Subcutaneous abdominal adipose tissue (tissue), 5 donors: Measurements from ENCODE around the gene MAGEA11.
"Not testable (repeated sequence)": the region's sequence is repeated elsewhere in the genome, so short reads cannot be mapped to it uniquely, and the experiment has no call there.

Experiments used
- H3K27ac ChIP-seq: one replicate; pipeline ENCODE4 v1.7.0; 2013; ENCODE audit warnings: low read depth, mild to moderate bottlenecking, inconsistent platforms, low read length, moderate library complexity
- H3K27me3 ChIP-seq, 5 donors: one replicate each; pipeline ENCODE4 v1.7.0; 2013; ENCODE audit warnings: low read length in 5 of 5, inconsistent platforms in 1 of 5; ENCODE audit not compliant: control insufficient read depth in 5 of 5, insufficient read depth in 4 of 5
- H3K36me3 ChIP-seq, 5 donors: one replicate each; pipeline ENCODE4 v1.7.0; 2013; ENCODE audit warnings: low read length in 5 of 5; ENCODE audit not compliant: control insufficient read depth in 5 of 5, insufficient read depth in 5 of 5
- H3K4me1 ChIP-seq, 5 donors: one replicate each; pipeline ENCODE4 v1.7.0; 2013; ENCODE audit warnings: low read length in 5 of 5, mild to moderate bottlenecking in 3 of 5, moderate library complexity in 1 of 5; ENCODE audit not compliant: control insufficient read depth in 5 of 5, insufficient read depth in 5 of 5
- H3K4me3 ChIP-seq, 5 donors: one replicate each; pipeline ENCODE4 v1.7.0; 2013; ENCODE audit warnings: low read length in 5 of 5, low read depth in 1 of 5
- H3K9ac ChIP-seq, 5 donors: one replicate each; pipeline ENCODE4 v1.7.0; 2013; ENCODE audit warnings: low read length in 5 of 5, mild to moderate bottlenecking in 4 of 5, moderate library complexity in 3 of 5
- H3K9me3 ChIP-seq, 5 donors: one replicate each; pipeline ENCODE4 v1.7.0; 2013; ENCODE audit warnings: low read length in 5 of 5; ENCODE audit not compliant: control insufficient read depth in 5 of 5
- donor health status: healthy.
- donor health status: healthy.
- donor health status: healthy.
- donor health status: healthy.
- donor health status: healthy.

The MAGEA11 gene

GRCh38 chrX:149711545-149712236 is at the start of gene MAGEA11:
Gene MAGEA11 (plus strand): TSS chrX:149712060. CDS start chrX:149713160, 1,100 bp downstream.
- no peaks in the 10 kb centered on the region for H3K9me3 ChIP-seq
- H3K36me3 ChIP-seq: no peaks in the 10 kb centered on the region

GRCh38 chrX:149675088-149675487 is 36.8 kb upstream of the MAGEA11 start:
- H3K9ac ChIP-seq, H3K4me3 ChIP-seq, H3K4me1 ChIP-seq, H3K27ac ChIP-seq, H3K36me3 ChIP-seq, H3K9me3 ChIP-seq, H3K27me3 ChIP-seq: not testable (repeated sequence)

More at GRCh38 chrX:149711545-149712236, at the start of gene MAGEA11:
- H3K4me1 ChIP-seq: no peaks in the 10 kb centered on the region
- no peak within 1 kb of the TSS for H3K9ac ChIP-seq
- peaks cover 0 to 3% (median 0%) of the 10 kb centered on the region in 5 donors for H3K27me3 ChIP-seq
- no peak within 1 kb of the TSS for H3K4me3 ChIP-seq
- H3K27ac ChIP-seq: no peak within 1 kb of the TSS

GRCh38 chrX:149675554-149675953 is 36.3 kb upstream of the MAGEA11 start:
- H3K27ac ChIP-seq, H3K4me1 ChIP-seq, H3K9me3 ChIP-seq, H3K4me3 ChIP-seq, H3K27me3 ChIP-seq, H3K9ac ChIP-seq, H3K36me3 ChIP-seq: not testable (repeated sequence)

- H3K4me1 ChIP-seq, H3K4me3 ChIP-seq, H3K27me3 ChIP-seq, H3K9me3 ChIP-seq, H3K27ac ChIP-seq, H3K9ac ChIP-seq, H3K36me3 ChIP-seq: not testable (repeated sequence)
These were observed 32.6 kb upstream of the MAGEA11 start for GRCh38 chrX:149679164-149679678.

GRCh38 chrX:149681182-149681581 is 30.7 kb upstream of the MAGEA11 start:
- no peaks in the 10 kb centered on the region for H3K9me3 ChIP-seq
- H3K4me1 ChIP-seq: no peaks in the 10 kb centered on the region
- no peak overlapping the region for H3K27ac ChIP-seq
- H3K27me3 ChIP-seq: peaks cover 0 to 6% (median 0%) of the 10 kb centered on the region in 5 donors
- H3K4me3 ChIP-seq: no peak overlapping the region
- H3K9ac ChIP-seq: no peak overlapping the region
- H3K36me3 ChIP-seq: no peaks in the 10 kb centered on the region

GRCh38 chrX:149682031-149682430 is 29.8 kb upstream of the MAGEA11 start:
- no peaks in the 10 kb centered on the region for H3K36me3 ChIP-seq

GRCh38 chrX:149682956-149683947 is 28.6 kb upstream of the MAGEA11 start:
- Histone ChIP-seq H3K9ac (no peak overlapping the region), H3K4me1 (no peaks in the 10 kb centered on the region), H3K27ac (no peak overlapping the region), H3K27me3 (peaks cover 0 to 6% (median 0%) of the 10 kb centered on the region in 5 donors), H3K36me3 (no peaks in the 10 kb centered on the region), H3K4me3 (no peak overlapping the region), H3K9me3 (no peaks in the 10 kb centered on the region)

More at GRCh38 chrX:149682031-149682430, 29.8 kb upstream of the MAGEA11 start:
- Histone ChIP-seq H3K9me3 (no peaks in the 10 kb centered on the region), H3K27me3 (peaks cover 0 to 6% (median 0%) of the 10 kb centered on the region in 5 donors), H3K4me3 (no peak overlapping the region), H3K27ac (no peak overlapping the region), H3K9ac (no peak overlapping the region), H3K4me1 (no peaks in the 10 kb centered on the region)

GRCh38 chrX:149683966-149684730 is 27.7 kb upstream of the MAGEA11 start:
- no peaks in the 10 kb centered on the region for H3K36me3 ChIP-seq
- H3K4me1 ChIP-seq: no peaks in the 10 kb centered on the region
- H3K9me3 ChIP-seq: no peaks in the 10 kb centered on the region
- H3K9ac ChIP-seq: no peak overlapping the region
- H3K4me3 ChIP-seq: no peak overlapping the region
- peaks cover 0 to 10% (median 0%) of the 10 kb centered on the region in 5 donors for H3K27me3 ChIP-seq
- H3K27ac ChIP-seq: no peak overlapping the region

GRCh38 chrX:149687991-149688390 is 23.9 kb upstream of the MAGEA11 start:
- Histone ChIP-seq H3K36me3 (no peaks in the 10 kb centered on the region), H3K9ac (no peak overlapping the region), H3K4me1 (no peaks in the 10 kb centered on the region), H3K27ac (no peak overlapping the region), H3K4me3 (no peak overlapping the region), H3K27me3 (peaks cover 0 to 7% (median 0%) of the 10 kb centered on the region in 5 donors), H3K9me3 (peaks cover 0 to 5% (median 0%) of the 10 kb centered on the region in 5 donors)
